Thyroid gland (tissue), 4 donors: Measurements from ENCODE around the gene ARHGEF4.

ENCODE experiments used
- CTCF ChIP-seq, 6 experiments: fragments of 200-600 bp in 3 of 6; fragments of 450-650 bp in 3 of 6; sonication (generic) in 3 of 6; IDR thresholded peaks; one replicate each; pipeline ENCODE4 v1.5.1; 2016 to 2019; ENCODE audit warnings: antibody characterized with exemption in 6 of 6, mild to moderate bottlenecking in 2 of 6, inconsistent platforms in 1 of 6, moderate library complexity in 1 of 6
- POLR2A ChIP-seq, 2 donors: fragments of 450-650 bp; IDR thresholded peaks; one replicate each; pipeline ENCODE4 v1.6.1; 2017; ENCODE audit warnings: antibody characterized with exemption in 2 of 2, mild to moderate bottlenecking in 2 of 2, moderate library complexity in 1 of 2

GRCh38 chr2:130986890-130987493 lies 150.3 kb downstream of the ARHGEF4 start:
- TF ChIP-seq CTCF (IDR thresholded peaks at IDR 0.05) (no peak), POLR2A (IDR thresholded peaks at IDR 0.05) (no peak)
